ENCODE measurements around the gene SPAG16.

- TF ChIP-seq, protein P1, sequence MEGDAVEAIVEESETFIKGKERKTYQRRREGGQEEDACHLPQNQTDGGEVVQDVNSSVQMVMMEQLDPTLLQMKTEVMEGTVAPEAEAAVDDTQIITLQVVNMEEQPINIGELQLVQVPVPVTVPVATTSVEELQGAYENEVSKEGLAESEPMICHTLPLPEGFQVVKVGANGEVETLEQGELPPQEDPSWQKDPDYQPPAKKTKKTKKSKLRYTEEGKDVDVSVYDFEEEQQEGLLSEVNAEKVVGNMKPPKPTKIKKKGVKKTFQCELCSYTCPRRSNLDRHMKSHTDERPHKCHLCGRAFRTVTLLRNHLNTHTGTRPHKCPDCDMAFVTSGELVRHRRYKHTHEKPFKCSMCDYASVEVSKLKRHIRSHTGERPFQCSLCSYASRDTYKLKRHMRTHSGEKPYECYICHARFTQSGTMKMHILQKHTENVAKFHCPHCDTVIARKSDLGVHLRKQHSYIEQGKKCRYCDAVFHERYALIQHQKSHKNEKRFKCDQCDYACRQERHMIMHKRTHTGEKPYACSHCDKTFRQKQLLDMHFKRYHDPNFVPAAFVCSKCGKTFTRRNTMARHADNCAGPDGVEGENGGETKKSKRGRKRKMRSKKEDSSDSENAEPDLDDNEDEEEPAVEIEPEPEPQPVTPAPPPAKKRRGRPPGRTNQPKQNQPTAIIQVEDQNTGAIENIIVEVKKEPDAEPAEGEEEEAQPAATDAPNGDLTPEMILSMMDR (IDR thresholded peaks at IDR 0.05; ENCODE audit: low read depth, low read length): no peak
- TF ChIP-seq EZH2phosphoT487 (IDR thresholded peaks at IDR 0.05; ENCODE audit: low read depth): no peak
These were observed 479.1 kb downstream of the SPAG16 start for GRCh38 chr2:213763354-213763753.
